Stimulated activated CD8-positive, alpha-beta memory T cell treated with anti-CD3 and anti-CD28 coated beads, Interleukin-2, amount 100 ng/mL, for 48 hours (primary cell): ENCODE results near the gene NLRP6.
"Not testable (repeated sequence)": the region's sequence is repeated elsewhere in the genome, so short reads cannot be mapped to it uniquely, and the experiment has no call there.

Experiments
- DNase-seq, 2 donors: peaks; one replicate each; pipeline ENCODE4 v3.0.0-alpha.2; 2020; ENCODE audit warnings: low read depth in 2 of 2

NLRP6 gene

GRCh38 chr11:282171-282570 is 4.0 kb downstream of the NLRP6 start:
- no peak for DNase-seq

- DNase-seq, result no peak
Measured at GRCh38 chr11:282630-283360, 4.6 kb downstream of the NLRP6 start.

- no peak for DNase-seq
Measured at GRCh38 chr11:283405-284104, 5.3 kb downstream of the NLRP6 start.

GRCh38 chr11:284105-285020 is 6.2 kb downstream of the NLRP6 start:
- no peak for DNase-seq

GRCh38 chr11:285021-285893 is 7.0 kb downstream of the NLRP6 start:
- DNase-seq, result no peak

GRCh38 chr11:285894-286220 is 7.7 kb downstream of the NLRP6 start:
- no peak for DNase-seq

GRCh38 chr11:286977-287820 is 9.0 kb downstream of the NLRP6 start:
- not testable (repeated sequence) for DNase-seq

GRCh38 chr11:287821-288477 is 9.7 kb downstream of the NLRP6 start:
- DNase-seq, result no peak

- no peak for DNase-seq
Measured at GRCh38 chr11:288478-289397, 10.5 kb downstream of the NLRP6 start, which contains the start of gene PGGHG. PGGHG (plus strand) TSS chr11:289126; CDS start chr11:289817, 691 bp downstream.

- DNase-seq, result no peak
Measured at GRCh38 chr11:289398-289711, 11.1 kb downstream of the NLRP6 start.

- DNase-seq, result no peak
Measured at GRCh38 chr11:289712-290620, 11.8 kb downstream of the NLRP6 start.

GRCh38 chr11:290621-291231 is 12.5 kb downstream of the NLRP6 start:
- DNase-seq, result no peak

GRCh38 chr11:291281-292210 is 13.3 kb downstream of the NLRP6 start:
- no peak for DNase-seq

GRCh38 chr11:292211-293121 is 14.3 kb downstream of the NLRP6 start:
- DNase-seq, result no peak

- DNase-seq, result no peak
Measured at GRCh38 chr11:293271-293851, 15.2 kb downstream of the NLRP6 start.
